T-helper 1 cell (primary cell): ENCODE data around the gene RABGAP1.

Source experiments
- DNase-seq, 5 donors: peaks; one replicate each; pipeline ENCODE4 v3.0.0-alpha.2; 2012 to 2020

RABGAP1 gene

GRCh38 chr9:123087359-123087888 is 146.6 kb downstream of the RABGAP1 start:
- DNase-seq: no peak

- DNase-seq: no peak
These were observed 148.2 kb downstream of the RABGAP1 start for GRCh38 chr9:123089040-123089439.

GRCh38 chr9:123089790-123090189 is 149.0 kb downstream of the RABGAP1 start:
- DNase-seq: no peak

DNA sequence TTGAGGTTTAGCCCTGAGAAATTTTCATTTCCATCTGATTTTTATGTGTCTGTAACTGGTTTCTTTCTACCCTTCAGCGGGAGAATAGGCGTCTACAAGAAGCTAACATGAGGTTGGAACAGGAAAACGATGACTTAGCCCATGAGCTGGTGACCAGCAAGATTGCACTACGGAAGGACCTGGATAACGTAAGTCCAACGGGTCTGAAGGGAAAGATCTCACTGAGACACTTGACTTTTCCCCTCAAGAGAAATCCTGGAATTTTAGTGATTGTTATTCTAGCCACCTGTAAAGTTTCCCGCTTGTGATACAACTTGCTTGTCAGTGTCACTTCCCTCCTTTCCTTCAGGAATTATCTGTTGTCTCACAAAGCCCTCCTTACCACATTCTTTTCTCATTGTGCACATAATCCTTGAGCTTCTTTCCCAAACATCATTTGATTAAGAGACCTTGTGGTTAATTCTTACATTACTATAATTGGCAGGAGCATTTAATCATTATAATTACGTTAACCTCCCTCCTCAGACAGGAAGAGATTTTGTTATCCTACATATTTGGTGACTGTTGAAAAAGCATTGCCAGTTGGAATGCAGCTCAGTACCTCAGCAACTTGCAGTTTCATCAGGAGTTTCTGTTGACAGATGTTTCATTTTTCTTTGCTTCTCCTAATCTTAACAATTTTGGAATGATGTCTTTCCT is 149.5 kb downstream of the RABGAP1 start:
- no peak for DNase-seq

GRCh38 chr9:123090956-123091355 is 150.1 kb downstream of the RABGAP1 start:
- no peak for DNase-seq

DNA sequence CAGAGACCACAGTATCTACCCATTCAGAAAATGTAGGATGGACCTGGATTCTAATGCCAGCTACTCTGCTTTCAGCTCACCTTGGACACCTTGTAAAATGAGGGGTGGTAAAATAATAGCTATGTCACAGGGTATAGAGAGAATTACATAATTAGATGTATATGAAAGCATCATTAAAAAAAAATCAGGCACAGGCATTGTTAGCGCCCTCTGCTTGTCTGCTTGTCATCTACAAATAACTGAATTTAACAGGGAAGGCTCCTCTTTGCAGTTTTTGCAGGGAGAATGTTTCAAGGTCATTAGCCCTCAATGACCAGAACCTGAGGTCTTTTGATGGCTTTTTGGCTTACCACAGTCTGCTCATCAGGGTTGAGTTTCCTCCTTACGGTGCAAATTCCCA is 150.6 kb downstream of the RABGAP1 start:
- no peak for DNase-seq

GRCh38 chr9:123093141-123093540 is 152.3 kb downstream of the RABGAP1 start:
- no peak for DNase-seq

GRCh38 chr9:123096987-123097386 is 156.2 kb downstream of the RABGAP1 start:
- no peak for DNase-seq

GRCh38 chr9:123097430-123098095 is 156.7 kb downstream of the RABGAP1 start:
- no peak for DNase-seq

DNA sequence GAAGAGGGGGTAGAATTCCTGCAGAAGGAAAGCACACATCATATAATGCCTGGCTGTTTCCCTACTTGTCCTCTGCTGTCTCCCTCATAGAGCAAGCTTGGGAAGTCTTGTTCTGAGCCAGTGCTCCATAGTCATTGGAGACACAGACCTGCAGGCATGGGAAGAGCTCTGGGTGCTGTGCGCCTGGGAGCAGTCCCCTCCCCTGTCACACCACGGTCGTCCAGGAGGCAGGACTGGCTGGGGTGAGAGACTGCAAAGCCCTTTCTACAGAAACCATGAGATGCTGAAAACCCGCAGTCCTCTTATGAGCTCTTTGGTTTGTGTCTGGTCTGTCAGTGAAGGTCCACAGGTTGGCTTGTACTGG is 157.3 kb downstream of the RABGAP1 start:
- DNase-seq: no peak

DNA sequence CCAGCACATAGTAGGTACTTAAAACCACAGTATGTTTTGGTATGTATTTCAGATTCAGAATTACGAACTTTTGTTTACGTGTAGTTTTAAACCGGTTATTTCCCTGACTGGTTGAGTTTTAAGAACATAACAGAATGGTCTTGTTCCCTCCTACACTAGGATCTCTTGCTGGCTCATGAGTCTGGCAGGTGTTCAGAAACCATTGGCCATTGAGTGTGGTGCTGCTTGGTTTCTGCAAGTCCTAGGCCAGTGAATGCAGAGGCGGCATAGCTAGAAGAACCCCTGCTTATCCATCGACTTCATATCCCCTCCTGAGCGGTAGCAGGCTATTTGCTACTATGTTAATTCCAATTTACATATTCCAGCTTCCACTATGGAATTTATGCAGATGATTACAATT is 158.2 kb downstream of the RABGAP1 start:
- no peak for DNase-seq

DNA sequence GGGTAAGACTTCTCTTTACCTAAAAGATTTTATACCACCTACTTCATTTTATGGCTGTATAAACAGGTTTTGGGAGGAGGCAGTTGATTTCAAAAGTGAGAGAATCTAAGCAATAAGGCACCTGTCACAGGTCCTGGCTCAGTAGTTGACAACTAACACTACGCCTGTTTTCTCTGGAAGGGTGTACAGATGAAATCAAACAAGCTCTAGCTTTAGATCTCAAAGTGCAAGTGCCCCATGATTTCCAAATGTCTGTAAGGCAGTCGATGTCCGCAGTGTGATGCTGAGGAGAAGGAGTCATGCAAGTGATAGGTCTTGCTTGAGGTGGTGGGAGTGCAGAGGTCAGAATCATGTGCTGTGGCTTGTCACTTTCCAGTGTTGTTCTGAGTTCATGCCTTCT is 158.7 kb downstream of the RABGAP1 start:
- no peak for DNase-seq

GRCh38 chr9:123102375-123103113 is 161.7 kb downstream of the RABGAP1 start:
- DNase-seq: no peak

- no peak for DNase-seq
These were observed 164.0 kb downstream of the RABGAP1 start for GRCh38 chr9:123104807-123105206.

DNA sequence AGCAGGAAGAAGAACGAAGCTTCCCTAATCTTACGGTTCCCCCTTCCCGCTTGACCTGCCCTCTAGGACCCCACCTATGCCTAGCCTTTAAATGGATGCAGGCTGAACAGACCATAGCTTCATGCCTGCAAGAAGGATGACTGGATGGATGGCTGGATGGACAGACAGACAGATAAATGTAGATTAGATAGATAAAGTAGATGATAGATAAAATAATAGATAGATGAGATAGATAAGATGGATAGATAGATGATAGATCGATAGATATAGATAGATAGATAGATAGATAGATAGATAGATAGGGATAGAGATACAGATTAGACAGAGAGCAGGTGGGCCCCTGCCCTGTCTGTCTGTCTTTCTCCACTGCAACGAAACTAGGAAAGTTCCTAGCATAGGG is 164.7 kb downstream of the RABGAP1 start:
- no peak for DNase-seq

DNA sequence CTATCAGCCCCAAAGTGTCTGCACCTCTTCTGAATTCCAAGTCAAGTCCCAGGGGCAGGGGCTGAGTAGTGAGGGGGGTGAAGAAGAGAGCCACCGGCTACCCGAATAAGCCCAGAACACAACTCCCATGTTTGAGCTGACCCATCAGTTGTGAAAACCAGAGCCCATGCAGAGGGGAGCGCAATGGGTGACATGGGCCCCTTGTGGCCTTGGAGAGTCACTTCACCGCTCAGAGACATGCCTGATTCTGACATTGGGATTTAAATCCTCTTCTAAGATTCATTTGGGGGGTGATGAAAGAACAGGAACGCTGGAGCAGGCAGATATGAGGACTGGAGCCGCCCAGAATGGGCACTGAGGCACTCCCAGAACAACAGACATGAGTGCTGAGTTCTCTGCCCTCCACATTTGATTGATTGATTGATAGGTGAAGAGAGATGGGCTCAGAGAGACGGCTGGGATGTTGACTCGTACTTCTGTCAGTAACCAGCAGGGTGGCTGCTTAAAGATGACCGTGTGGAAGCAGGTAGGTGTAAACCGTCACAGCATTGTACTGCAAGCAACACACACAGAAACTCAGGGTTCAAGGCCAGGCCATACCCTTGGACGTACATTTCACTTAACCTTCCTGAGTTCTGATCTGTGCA is 166.9 kb downstream of the RABGAP1 start:
- DNase-seq: no peak

- no peak for DNase-seq
These were observed 168.2 kb downstream of the RABGAP1 start for GRCh38 chr9:123108976-123109375.

DNA sequence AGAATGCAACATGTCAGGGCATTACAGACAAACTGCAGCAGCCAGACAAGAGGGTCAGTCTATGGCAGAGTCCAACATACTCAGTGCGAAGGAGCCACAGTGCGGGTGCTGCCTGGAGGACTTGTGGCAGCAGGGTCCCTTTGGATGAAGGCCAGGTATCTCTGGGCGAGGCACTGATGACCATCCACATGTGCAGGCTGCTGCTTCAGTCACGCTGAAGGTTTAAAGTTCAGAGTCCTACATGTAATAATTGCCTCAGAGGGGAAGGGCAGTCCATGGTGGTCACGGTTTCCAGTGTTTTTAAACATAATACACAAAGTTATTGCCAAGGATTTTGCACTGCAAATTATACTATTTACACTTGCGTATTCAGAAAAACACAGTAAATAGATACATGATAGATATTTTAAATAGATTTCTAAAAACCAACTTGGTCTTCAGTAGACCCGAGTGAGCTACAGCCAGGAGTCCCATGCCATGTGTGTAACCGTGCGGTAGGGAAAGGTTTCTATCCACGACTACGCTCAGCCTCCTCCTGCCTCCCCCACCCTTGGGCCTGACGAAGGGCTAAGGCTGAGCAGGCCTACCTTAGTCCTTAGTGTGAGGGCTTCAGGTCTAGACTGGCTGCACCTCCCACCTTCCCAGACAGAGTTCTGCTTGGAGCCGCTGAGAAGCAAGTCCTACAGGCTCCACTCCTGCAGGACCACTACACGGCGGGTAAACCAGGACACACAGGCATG is 168.9 kb downstream of the RABGAP1 start:
- DNase-seq: no peak

GRCh38 chr9:123111427-123112014 is 170.7 kb downstream of the RABGAP1 start:
- DNase-seq: no peak

DNA sequence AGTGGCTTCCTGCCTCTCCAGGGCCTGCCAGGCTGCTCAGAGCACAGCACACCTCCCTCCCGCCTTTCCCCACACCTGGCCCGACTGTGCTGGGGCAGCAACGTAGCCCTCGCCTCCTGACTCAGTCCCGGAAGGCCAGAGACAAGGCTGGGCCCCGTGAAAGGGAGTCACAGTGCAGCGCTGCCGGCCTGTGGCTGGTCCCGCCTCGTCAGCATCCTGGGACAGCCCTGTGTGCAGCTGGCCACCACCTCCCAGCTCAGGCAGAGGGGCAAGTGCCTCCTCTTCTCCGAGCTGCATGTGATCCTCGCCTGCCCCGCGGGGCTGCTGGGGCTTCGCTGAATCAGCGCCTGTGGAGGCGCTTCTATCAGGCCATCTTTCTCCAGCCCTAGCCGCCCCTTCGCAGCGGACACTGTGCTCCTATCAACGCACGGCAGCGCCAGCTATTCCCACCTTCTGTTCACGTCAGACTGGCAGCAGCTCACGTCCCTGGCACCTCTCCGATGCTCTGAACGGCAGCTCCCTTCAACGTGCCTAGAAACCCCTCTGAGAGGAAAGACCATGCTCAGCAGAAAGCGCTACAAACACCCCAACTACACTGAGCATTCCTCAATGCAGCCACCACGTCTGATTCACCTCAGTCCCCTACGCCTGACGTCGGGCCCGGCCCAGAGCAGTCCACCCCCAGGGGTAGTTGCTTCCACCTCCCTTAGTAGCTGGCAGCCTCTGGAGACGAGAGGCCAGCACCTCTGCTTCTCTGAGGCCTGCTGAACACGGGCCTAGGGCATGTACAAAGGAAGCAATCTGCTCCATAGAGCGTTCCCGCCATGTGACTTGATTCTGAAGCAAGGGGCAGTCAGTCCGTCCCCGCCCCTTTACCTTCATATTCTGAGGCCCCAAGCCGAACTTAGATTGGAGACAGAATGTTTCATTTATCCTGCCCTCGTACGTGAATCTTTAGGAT is 171.5 kb downstream of the RABGAP1 start:
- DNase-seq: peak in 1 of 5 donors; percentile 9

- DNase-seq: no peak
These were observed 172.4 kb downstream of the RABGAP1 start for GRCh38 chr9:123113185-123113584.
